Neural cell (in vitro differentiated cells): Measurements from ENCODE around the gene C5orf52. TPM values are rescaled to one million over a fixed set of nuclear protein-coding genes. Genes with fewer than 3 reads are reported as not detected.

Experiments
- H2AFZ ChIP-seq: fragments of 200-600, 300-800 bp; sonication (generic), shearing (Covaris generic); 2 replicates; pipeline ENCODE4 v1.6.0; 2014; ENCODE audit warnings: low read depth, mild to moderate bottlenecking, antibody characterized with exemption, low read length, moderate library complexity
- H3F3A ChIP-seq: fragments of 200-600 bp; shearing (Covaris generic); 2 replicates; pipeline ENCODE4 v1.6.1; 2016; ENCODE audit warnings: mild to moderate bottlenecking, moderate library complexity, mixed read lengths, antibody characterized with exemption, low read length; ENCODE audit not compliant: insufficient read depth, poor library complexity, severe bottlenecking
- H3K27ac ChIP-seq: fragments of 200-600, 300-800 bp; sonication (generic), shearing (Covaris generic); 2 replicates; pipeline ENCODE4 v1.5.1; 2014; ENCODE audit warnings: mild to moderate bottlenecking, low read length, moderate library complexity
- H3K27me3 ChIP-seq: fragments of 300-800, 200-600 bp; sonication (generic), shearing (Covaris generic); 2 replicates; pipeline ENCODE4 v1.6.0; 2014; ENCODE audit warnings: mild to moderate bottlenecking, low read depth, low read length, moderate library complexity; ENCODE audit not compliant: insufficient read depth
- H3K36me3 ChIP-seq: fragments of 300-800, 200-600 bp; sonication (generic), shearing (Covaris generic); 2 replicates; pipeline ENCODE4 v1.5.1; 2014; ENCODE audit warnings: mild to moderate bottlenecking, antibody characterized with exemption, low read length, moderate library complexity; ENCODE audit not compliant: insufficient read depth
- H3K4me2 ChIP-seq: fragments of 300-800, 200-600 bp; sonication (generic), shearing (Covaris generic); 2 replicates; pipeline ENCODE4 v1.6.0; 2014; ENCODE audit warnings: mild to moderate bottlenecking, low read length
- H3K4me3 ChIP-seq: fragments of 300-800, 200-600 bp; sonication (generic), shearing (Covaris generic); 2 replicates; pipeline ENCODE4 v1.5.1; 2014; ENCODE audit warnings: mild to moderate bottlenecking, low read length, moderate library complexity
- H3K79me2 ChIP-seq: fragments of 200-600 bp; shearing (Covaris generic); replicated peaks from 2 replicates; pipeline ENCODE4 v1.6.0; 2014; ENCODE audit warnings: mild to moderate bottlenecking, low read length, moderate library complexity; ENCODE audit not compliant: insufficient read depth
- H3K9ac ChIP-seq: fragments of 300-800, 200-600 bp; sonication (generic), shearing (Covaris generic); 2 replicates; pipeline ENCODE4 v1.6.1; 2016; ENCODE audit warnings: mild to moderate bottlenecking, low read length, mixed read lengths
- H3K9me2 ChIP-seq: fragments of 200-600 bp; shearing (Covaris generic); 2 replicates; pipeline ENCODE4 v1.6.1; 2016; ENCODE audit warnings: mild to moderate bottlenecking, low read length, mixed read lengths; ENCODE audit not compliant: insufficient read depth
- H3K9me3 ChIP-seq: fragments of 200-600, 300-800 bp; sonication (generic), shearing (Covaris generic); 2 replicates; pipeline ENCODE4 v1.6.1; 2016; ENCODE audit warnings: mild to moderate bottlenecking, mixed run types, low read length, moderate library complexity, mixed read lengths
- H4K20me1 ChIP-seq: fragments of 200-600 bp; shearing (Covaris generic); 2 replicates; pipeline ENCODE4 v1.6.1; 2016; ENCODE audit warnings: mild to moderate bottlenecking, mixed run types; ENCODE audit not compliant: insufficient read depth
- CTCF ChIP-seq: fragments of 450-650 bp; IDR thresholded peaks from 2 replicates; pipeline ENCODE4 v1.5.1; 2014; ENCODE audit warnings: antibody characterized with exemption, mild to moderate bottlenecking, moderate library complexity; ENCODE audit not compliant: poor library complexity, severe bottlenecking
- EP300 ChIP-seq: fragments of 450-650 bp; conservative IDR thresholded peaks from 2 replicates; pipeline ENCODE4 v1.6.1; 2014; ENCODE audit warnings: antibody characterized with exemption, mild to moderate bottlenecking, moderate library complexity; ENCODE audit not compliant: poor library complexity, severe bottlenecking
- EZH2 ChIP-seq: fragments of 200-600, 300-800 bp; shearing (Covaris generic), sonication (generic); IDR thresholded peaks from 2 replicates; pipeline ENCODE4 v1.6.1; 2014; ENCODE audit warnings: antibody characterized with exemption, low read length, borderline replicate concordance, mild to moderate bottlenecking; ENCODE audit not compliant: insufficient read depth, poor library complexity, severe bottlenecking
- MXI1 ChIP-seq: fragments of 450-650 bp; conservative IDR thresholded peaks from 2 replicates; pipeline ENCODE4 v1.6.1; 2014; ENCODE audit warnings: antibody characterized with exemption, mild to moderate bottlenecking; ENCODE audit not compliant: poor library complexity, severe bottlenecking
- POLR2AphosphoS5 ChIP-seq: IDR thresholded peaks from 2 replicates; pipeline ENCODE4 v1.6.1; 2012
- RAD21 ChIP-seq: fragments of 450-650 bp; conservative IDR thresholded peaks from 2 replicates; pipeline ENCODE4 v1.6.1; 2014; ENCODE audit warnings: antibody characterized with exemption, mild to moderate bottlenecking, moderate library complexity
- SMC3 ChIP-seq: fragments of 450-650 bp; conservative IDR thresholded peaks from 2 replicates; pipeline ENCODE4 v1.6.1; 2014; ENCODE audit warnings: antibody characterized with exemption, mild to moderate bottlenecking, moderate library complexity; ENCODE audit not compliant: poor library complexity
- TAF1 ChIP-seq: IDR thresholded peaks from 2 replicates; pipeline ENCODE4 v1.6.1; 2012; ENCODE audit warnings: low read depth
- polyA plus RNA-seq: library from polyadenylated mRNA; depleted of rRNA; stranded (reverse); fragments of >200 nt; gene quantifications from 2 replicates; pipeline ENCODE4 v1.2.3, GENCODE V29; 2014
- TF ChIP-seq, protein P1 (sequence below): IDR thresholded peaks from 2 replicates; pipeline ENCODE4 v1.6.1; 2012; ENCODE audit warnings: borderline replicate concordance

C5orf52 gene
- polyA plus RNA-seq, 1 donor from 2014 or later = not detected

DNA sequence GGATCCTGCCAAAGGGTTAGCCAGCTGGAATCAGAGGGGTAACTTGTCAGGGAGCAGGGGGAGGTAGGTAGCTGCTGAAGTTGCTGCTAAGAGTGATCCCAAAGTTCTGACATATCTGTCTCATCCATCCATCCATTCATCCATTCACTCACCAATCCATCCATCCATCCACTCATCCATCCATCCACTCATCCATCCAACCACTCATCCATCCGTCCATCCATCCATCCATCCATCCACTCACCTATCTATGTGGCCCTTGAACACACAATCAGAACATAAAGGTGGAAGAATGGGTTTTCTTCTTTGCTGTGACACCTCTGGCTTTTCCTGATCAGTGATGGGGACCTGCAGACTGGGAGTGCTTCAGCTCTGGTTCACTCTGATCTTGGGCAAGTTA lies 3.0 kb upstream of the C5orf52 start:
- no peak overlapping the region for H3K4me3 ChIP-seq
- H2AFZ ChIP-seq = no peak overlapping the region
- no peaks in the 10 kb centered on the region for H4K20me1 ChIP-seq
- H3K79me2 ChIP-seq = no peaks in the 10 kb centered on the region
- no peak for TF ChIP-seq RAD21
- H3K27me3 ChIP-seq = no peaks in the 10 kb centered on the region
- peaks cover 7% of the 10 kb centered on the region for H3K9me3 ChIP-seq
- H3K4me2 ChIP-seq = no peak overlapping the region
- H3K27ac ChIP-seq = no peak overlapping the region
- H3K36me3 ChIP-seq = no peaks in the 10 kb centered on the region
- H3F3A ChIP-seq = no peaks in the 10 kb centered on the region
- H3K9me2 ChIP-seq = no peaks in the 10 kb centered on the region
- no peak overlapping the region for H3K9ac ChIP-seq

DNA sequence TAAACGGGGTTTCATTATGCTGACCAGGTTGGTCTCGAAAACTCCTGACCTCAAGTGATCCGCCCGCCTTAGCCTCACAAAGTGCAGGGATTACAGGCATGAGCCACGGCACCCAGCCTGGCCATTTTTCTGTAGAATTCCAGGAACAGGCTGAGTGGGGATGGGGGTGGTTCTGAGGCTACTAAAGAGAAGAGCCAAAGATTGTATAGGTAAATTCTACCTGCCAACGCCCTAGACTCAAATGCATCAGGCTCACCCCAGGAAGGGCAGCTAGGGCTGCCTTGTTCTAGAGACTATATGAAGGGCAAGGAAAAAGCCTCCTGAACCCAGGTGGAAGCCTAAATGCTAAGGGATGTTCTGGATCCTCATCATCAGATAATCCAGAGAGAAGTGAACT lies 1.6 kb upstream of the C5orf52 start:
- Histone ChIP-seq H3K9me2 (no peaks in the 10 kb centered on the region), H3K79me2 (no peaks in the 10 kb centered on the region), H4K20me1 (no peaks in the 10 kb centered on the region), H3F3A (no peaks in the 10 kb centered on the region), H3K36me3 (no peaks in the 10 kb centered on the region), H3K4me2 (no peak overlapping the region), H2AFZ (no peak overlapping the region), H3K27me3 (no peaks in the 10 kb centered on the region), H3K27ac (no peak overlapping the region), H3K4me3 (no peak overlapping the region), H3K9me3 (peaks cover 7% of the 10 kb centered on the region), H3K9ac (no peak overlapping the region)
- TF ChIP-seq RAD21 = no peak
- TF ChIP-seq MXI1 = no peak
- TF ChIP-seq EP300 = no peak
- no peak for TF ChIP-seq TAF1
- no peak for TF ChIP-seq CTCF

GRCh38 chr5:157671592-157672330 lies 428 bp downstream of the C5orf52 start:
- Histone ChIP-seq H3F3A (no peaks in the 10 kb centered on the region), H3K9me3 (peaks cover 7% of the 10 kb centered on the region), H4K20me1 (no peaks in the 10 kb centered on the region), H3K27ac (no peak overlapping the region), H3K79me2 (no peaks in the 10 kb centered on the region), H3K9me2 (no peaks in the 10 kb centered on the region), H2AFZ (no peak overlapping the region), H3K4me3 (no peak overlapping the region), H3K9ac (no peak overlapping the region), H3K27me3 (no peaks in the 10 kb centered on the region), H3K4me2 (no peak overlapping the region), H3K36me3 (no peaks in the 10 kb centered on the region)
- TF ChIP-seq RAD21 = no peak
- TF ChIP-seq EP300 = no peak
- no peak for TF ChIP-seq CTCF
- TF ChIP-seq TAF1 = no peak
- no peak for TF ChIP-seq SMC3
- no peak for TF ChIP-seq MXI1
- TF ChIP-seq EZH2 = no peak
- no peak for TF ChIP-seq POLR2AphosphoS5
- TF ChIP-seq, protein P1, sequence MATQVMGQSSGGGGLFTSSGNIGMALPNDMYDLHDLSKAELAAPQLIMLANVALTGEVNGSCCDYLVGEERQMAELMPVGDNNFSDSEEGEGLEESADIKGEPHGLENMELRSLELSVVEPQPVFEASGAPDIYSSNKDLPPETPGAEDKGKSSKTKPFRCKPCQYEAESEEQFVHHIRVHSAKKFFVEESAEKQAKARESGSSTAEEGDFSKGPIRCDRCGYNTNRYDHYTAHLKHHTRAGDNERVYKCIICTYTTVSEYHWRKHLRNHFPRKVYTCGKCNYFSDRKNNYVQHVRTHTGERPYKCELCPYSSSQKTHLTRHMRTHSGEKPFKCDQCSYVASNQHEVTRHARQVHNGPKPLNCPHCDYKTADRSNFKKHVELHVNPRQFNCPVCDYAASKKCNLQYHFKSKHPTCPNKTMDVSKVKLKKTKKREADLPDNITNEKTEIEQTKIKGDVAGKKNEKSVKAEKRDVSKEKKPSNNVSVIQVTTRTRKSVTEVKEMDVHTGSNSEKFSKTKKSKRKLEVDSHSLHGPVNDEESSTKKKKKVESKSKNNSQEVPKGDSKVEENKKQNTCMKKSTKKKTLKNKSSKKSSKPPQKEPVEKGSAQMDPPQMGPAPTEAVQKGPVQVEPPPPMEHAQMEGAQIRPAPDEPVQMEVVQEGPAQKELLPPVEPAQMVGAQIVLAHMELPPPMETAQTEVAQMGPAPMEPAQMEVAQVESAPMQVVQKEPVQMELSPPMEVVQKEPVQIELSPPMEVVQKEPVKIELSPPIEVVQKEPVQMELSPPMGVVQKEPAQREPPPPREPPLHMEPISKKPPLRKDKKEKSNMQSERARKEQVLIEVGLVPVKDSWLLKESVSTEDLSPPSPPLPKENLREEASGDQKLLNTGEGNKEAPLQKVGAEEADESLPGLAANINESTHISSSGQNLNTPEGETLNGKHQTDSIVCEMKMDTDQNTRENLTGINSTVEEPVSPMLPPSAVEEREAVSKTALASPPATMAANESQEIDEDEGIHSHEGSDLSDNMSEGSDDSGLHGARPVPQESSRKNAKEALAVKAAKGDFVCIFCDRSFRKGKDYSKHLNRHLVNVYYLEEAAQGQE = no peak
